Hindlimb muscle (tissue), 1 donor: ENCODE measurements around the gene TRIO. TPM values are rescaled to one million over a fixed set of nuclear protein-coding genes. Genes with fewer than 3 reads are reported as not detected.
"Not testable (repeated sequence)": the region's sequence is repeated elsewhere in the genome, so short reads cannot be mapped to it uniquely, and the experiment has no call there.

Experiments
- DNase-seq: peaks from one replicate; pipeline ENCODE4 v3.0.0-alpha.2; 2013
- polyA plus RNA-seq: library from polyadenylated mRNA; unstranded; fragments of 120-200 nt; gene quantifications from one replicate; pipeline ENCODE4 v1.2.1, GENCODE V29; 2013; ENCODE audit not compliant: insufficient read length

The TRIO gene
- polyA plus RNA-seq, 1 donor = 181 TPM

DNA sequence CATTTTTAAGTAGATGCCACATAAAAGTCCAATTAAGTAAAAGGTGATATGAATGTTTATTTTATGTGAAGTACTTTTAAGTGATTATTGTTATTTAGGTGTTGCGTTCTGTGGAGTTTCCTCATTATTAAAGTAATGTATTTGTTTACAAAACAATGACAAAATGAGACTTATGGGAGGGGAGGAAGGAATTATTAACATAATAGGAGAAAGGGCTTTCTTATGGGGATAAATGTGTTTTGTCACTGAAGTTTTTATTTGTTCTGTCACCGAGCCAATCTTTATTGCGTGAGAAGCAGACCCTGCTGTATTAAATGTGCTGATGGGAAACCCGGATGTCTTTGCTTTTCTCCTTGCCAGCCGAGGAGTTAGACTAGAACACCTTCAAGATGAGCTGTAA lies 44.5 kb downstream of the TRIO start:
- DNase-seq = no peak

DNA sequence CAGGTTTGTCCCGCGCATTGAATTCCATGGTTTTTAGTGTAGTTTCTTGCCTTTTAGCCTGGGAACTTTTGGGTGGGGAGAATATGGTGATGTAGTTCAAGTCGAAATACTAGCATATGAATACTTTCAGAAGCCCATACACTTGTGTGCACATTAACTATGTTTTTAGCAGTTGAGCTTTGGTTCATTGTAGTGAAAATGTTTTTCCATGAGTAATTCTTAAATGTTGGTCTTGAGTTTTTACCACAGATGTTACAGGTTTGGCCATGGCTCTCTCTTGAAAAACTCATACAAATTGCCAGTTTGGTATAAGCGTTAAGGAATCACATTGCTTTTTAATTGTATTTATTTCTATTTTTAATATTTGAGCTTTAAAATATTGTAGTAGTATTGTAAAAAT lies 45.6 kb downstream of the TRIO start:
- no peak for DNase-seq

DNA sequence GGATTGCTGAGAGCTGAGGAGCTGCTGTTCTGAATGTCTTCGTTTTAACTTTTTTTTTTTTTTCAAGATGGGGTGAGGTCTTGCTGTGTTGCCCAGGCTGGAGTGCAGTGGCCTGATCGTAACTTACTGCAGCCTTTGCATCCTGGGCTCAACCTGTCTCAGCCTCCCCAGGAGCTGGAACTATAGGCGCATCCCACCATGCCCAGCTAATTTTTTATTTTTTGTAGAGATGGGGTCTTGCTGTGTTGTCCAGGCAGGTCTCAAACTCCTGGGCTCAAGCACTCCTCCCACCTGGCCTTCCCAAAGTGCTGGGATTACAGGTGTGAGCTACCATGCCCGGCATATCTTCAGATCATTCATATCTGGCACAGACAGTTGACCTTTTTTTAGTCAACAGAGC lies 46.5 kb downstream of the TRIO start:
- DNase-seq = no peak

DNA sequence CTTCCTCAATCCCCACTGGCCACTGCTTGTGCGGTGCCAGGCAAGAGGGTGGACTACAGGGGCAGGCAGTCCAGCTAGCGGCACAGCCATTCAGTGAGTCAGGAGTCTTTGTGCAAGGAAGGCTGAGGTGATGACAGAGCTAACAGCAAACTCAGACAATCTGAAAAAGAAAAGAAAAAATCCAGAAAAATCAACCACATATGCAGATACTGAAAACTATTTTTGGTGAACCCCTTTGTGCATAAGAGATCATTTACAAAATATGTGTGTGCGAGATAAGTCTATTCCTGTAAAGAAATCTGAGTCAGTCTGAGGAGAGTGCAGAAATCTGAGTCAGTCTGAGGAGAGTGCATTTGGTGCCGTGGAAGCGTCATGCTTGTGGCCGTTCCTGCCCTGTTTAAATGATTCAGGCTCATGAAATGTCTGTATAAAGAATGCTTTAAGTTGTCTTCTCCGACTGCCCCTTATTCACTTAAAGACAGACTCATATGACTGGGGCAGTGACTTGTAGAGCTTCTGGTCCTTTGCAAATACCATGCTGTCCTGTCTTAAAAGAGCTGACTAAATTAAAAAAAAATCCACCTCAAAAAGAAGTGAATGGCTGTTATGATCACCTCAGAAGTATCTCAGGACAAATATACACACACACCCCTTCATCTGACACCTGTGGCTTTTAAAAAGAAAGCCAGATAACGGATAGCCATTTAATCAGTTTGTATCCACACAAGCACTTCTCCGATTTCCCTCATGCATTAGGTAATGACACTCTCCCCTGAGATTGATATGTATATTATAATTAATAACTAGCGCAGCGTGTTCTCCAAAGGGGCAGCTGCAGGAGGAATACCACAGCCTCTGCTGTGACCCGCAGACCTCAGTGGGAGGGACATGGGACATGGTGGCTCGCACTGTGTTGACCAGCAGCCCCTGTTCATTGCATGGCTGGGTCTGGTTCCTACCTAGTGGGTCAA lies 47.3 kb downstream of the TRIO start:
- no peak for DNase-seq

DNA sequence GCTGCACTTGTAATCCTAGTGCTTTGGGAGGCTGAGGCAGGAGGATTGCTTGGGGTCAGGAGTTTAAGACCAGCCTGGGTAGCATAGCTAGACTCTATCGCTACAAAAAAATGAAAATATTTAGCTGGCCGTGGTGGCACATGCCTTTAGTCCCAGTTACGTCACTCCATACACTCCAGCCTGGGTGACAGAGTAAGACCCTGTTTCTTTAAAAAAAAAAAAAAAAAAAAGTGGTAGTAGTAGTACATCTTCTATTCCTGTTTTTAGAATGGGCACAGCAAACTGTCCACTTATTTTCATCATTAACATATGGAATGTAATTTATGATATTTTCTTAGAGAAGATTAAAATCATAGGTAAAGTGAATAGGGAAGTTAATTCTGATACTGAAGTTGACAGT lies 48.2 kb downstream of the TRIO start:
- no peak for DNase-seq

DNA sequence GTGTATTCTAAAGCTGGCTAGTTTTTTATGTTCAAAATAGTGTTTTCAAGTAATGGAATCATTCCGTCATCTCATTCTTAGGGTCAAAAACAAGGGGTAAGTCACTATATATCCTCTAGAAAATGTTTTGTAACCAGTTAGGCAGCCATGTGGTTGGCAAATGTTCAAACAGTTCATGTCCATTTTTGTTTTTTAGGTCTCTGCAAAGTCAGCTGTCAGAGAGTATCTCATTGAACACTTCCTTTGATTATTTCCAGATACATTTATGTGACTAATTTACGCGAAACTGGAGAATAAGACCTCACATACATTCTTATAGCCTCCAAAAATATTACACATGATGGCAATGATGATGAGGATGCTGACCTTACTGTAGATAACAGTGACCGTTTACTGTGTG lies 50.4 kb downstream of the TRIO start:
- no peak for DNase-seq

DNA sequence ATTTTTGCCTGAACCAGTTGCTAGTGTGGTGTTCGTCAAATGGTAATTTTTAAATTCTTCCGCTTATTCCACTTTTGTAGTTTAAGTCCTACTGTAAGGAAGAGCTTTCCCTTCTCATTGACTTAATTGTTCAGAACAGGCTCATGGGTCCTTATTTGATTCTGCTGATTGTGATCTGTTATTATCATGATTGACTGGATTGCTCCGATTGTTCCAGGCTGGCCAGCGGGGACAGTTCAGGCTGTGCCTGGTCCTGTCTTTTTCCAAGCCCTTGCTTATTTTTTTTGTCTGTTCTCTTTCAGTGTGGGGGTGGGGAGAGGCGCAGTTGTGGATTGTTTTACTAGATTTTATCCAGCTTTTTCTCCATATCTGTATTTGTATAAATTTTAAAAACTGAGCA lies 52.4 kb downstream of the TRIO start:
- no peak for DNase-seq

DNA sequence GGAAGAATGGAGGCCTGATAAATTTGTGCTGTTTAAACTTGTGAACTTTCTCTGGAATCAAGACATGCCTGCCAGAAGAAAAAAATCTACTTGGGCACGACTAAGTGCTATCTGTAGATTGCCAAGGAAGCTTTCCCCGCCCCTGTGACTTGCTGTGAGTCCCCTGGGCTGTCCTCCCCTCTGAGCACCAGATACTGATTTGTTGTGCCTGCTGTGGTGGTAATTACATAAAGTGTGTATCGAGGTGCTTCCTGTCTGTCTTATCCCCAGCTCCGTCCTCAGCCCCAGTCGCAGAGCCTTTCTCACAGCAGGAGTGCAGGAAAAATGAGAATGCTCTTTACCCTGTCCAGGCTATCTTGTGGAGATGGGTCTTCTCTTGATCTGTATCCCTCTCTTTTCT lies 53.9 kb downstream of the TRIO start:
- DNase-seq = no peak

DNA sequence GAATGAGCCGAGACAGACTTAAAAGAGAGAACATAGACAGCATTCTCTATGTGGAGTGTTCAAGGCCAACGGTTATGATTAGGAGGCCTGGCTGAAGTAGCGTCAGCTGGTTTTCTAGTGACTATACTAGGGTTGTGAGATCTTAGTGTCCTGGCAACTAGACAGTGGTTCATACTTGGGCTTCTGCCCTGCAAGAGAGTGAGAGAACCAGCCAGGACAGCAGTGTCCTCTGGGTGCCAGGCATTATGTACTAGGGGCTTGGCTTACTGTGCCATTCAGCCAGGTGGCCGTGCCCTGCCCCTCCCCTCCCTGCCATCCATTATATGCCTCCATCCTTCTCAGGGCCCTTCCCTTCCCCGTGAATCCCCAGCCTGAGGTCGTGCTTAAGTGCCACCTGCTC lies 56.8 kb downstream of the TRIO start:
- no peak for DNase-seq

DNA sequence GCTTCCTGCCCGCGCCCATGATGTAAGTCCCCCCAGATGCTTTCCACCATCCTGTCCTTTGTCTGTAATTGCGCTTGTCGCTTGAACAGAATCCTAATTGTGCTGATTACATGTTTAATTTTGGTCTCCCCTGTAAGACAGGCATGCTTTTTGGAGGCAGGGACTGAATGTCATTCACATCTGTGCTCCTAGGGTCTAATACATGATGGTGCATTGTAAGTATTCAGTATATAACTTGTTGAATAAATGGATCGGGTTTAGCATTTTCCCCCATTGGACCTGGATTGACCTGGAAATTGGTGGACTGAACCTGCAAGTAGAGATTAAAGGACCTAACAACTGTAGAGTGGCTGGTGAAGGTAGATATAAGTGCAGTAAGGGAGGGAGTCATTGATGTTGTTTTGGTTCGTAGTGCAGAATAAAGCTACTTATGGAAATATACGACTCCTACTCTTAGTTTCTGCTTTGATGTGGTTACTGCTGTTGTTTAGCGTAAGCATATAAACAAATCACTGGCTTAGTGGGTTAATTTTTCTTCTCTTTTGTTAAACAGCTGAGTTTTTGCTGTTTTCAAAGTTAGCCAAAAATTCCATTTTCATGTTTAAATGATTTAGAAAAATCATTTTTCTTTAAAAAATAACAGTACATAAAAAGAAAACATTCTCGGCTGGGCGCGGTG lies 57.3 kb downstream of the TRIO start:
- no peak for DNase-seq

DNA sequence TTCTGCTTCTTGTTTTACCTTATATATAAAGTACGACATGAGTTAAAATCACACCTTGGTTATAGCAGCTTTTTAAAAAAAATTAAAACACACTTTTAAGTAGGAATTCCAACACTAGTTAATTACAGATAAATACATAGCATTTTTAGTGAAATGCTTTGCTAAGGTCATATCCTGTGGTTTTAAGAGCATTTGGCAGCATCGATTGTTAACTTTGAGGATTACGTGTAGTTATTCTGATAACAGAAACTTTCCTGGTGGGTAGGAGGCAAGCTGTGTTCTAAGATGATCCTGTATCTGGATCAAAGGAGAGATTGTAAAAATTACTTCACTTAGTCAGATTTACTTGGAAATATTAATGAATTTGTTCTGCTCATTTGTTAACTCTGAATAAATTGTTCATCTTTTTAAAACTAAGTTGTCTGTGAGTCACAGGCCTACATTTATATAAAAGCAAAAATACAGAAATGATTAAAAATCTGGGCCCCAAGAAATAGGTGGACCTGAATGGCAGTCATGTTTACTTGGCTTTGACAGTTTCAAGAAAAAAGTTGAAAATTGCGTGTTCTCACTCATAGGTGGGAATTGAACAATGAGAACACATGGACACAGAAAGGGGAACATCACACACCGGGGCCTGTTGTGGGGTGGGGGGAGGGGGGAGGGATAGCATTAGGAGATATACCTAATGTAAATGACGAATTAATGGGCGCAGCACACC lies 58.3 kb downstream of the TRIO start:
- DNase-seq = no peak

DNA sequence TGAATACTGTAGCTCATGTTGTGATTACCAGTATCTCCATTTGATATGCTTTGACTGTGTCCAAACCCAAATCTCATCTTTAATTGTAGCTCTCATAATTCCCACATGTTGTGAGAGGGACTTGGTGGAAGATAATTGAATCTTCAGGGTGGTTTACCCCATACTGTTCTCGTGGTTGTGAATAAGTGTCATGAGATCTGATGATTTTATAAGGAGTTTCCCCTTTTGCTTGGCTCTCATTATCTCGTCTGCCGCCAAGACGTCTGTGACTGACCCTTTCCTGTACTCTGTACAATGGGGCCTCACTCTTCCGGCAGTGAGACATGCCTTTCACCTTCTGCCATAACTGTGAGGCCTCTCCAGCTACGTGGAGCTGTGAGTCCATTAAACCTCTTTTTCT lies 59.3 kb downstream of the TRIO start:
- DNase-seq = no peak

DNA sequence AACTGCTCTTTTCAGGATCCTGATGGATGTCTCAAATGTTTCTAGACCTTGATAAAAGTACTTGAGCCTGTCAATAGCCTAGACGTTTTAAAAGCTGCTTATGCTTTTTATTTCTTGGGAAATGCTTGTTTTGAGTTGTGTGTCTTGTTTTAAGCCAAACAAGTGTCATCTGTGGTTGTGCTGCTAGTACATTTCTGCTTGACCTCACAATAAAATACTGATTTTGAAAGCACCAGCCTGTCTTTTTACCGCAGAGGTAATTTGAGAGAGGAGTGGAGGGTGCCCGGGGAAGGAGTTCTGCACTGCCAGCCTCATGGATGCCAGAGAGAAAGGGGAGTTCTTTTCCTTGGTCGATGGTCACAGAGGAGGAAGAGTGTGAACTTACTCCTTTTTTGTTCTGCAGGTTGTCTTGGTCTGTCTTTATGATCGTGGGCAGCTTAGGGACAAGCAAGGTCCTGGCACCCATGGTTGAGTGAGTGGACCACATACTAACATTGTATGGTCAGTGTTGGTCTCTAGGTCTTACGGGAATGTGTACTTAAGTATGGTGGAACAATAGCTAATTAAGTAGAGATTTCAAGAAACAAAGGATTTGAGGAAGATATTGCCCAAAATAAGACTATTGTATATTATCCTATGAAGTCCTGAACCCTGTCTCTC lies 61.0 kb downstream of the TRIO start:
- DNase-seq = no peak

DNA sequence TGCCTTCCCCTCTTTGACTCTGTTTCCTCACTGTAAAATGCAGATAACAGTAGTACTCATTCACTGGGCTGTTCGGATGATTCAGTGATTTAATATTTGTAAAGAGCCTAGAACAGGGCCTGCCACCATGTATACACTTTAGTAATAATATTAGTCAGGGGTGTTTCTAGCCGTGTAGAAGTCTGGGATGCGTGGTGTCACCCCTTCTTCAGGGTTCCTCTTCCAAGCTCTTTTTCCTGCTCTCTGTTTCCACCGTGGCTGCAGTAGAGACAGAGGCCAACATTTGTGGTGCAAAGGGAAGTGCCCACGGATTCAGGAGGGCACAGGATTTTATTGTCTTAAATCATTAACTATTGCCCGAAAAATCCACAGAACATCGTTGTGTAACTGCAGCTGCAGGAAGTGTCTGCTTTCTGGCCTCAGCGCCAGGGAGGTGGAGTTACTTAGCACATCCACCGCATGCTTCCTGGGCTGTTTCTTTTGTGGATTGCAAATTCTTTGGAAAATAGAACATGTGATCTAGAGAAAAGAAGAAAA lies 61.7 kb downstream of the TRIO start:
- DNase-seq = peak; percentile 65

DNA sequence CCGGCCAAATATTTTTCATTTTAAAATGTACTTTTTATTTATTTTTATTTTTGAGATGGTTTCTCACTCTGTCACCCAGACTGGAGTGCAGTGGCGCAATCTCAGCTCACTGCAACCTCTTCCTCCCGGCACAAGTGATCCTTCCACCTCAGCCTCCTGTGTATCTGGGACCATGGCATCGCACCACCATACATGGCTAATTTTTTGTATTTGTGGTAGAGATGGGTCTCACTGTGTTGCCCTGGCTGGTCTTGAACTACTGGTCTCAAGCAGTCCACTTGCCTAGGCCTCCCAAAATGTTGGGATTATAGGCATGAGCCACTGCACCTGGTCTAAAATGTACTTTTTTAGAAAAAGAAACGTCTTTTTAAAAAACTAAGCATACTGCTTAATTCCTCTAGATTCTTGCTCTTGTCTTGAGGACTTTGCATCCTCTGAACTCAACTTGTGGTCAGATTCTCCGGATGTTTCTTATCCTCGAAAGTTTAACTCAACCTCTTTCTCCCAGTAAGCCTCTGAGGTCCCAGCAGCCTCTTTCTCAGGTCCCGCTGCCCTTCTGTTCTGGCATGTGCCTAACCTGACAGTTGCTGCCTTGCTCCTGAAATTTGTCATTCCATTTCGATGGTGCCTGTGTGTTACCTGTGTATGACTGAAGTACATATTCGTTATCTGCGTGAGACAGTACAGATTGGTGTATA lies 63.0 kb downstream of the TRIO start:
- no peak for DNase-seq

DNA sequence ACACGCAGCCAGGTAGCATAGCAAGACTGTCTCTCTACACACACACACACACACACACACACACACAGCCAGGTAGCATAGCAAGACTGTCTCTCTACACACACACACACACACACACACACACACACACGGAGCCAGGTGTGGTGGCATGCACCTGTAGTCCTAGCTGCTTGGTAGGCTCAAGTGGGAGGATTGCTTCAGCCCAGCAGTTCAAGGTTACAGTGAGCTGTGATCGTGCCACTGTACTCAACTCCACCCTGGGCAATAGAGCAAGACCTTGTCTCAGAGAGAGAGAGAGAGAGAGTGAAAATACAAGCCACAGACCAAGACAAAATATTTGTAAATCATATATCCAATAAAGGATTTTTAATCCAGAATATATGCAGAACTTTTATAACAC lies 64.3 kb downstream of the TRIO start:
- not testable (repeated sequence) for DNase-seq

DNA sequence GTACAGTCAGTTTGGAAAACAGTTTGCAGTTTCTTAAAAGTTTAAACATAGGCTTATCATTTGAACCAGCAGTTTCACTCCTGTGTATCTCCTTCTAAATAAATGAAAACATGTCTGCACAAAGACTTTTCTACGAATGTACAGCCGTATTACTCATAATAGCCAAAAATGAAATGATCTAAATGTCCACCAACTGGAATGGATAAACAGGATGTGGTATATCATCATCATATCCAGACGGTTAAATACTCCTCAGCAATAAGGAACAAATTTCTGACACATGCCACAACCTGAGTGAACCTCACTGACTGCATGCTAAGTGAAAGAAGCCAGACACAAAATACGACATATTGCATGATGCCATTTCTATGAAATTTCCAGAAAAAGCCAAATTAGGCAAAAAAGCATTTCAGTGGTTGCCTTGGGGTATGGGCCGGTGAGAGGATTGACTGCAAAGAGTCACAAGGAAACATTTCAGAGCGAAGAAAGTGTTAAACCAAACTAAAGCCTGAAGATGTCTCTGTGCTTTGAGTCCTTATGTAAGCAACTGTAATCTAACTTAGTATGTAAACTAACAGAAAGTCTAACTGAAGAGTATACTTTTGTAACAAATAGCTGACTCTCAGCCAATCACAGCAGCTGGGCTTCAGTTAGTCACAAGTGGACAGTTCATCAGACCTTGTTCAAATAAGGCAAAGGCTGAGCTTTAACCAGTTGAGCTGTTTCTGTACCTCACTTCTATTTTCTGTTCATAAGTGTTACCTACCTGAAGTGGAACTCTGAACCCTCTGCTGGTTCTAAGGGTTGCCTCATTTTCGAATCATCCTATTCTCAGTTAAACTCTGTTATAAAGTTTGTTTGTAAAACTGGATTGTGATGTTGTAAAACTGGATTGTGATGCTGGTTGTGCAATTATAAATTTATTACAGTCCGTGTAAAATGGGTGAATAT lies 65.2 kb downstream of the TRIO start:
- DNase-seq = no peak

DNA sequence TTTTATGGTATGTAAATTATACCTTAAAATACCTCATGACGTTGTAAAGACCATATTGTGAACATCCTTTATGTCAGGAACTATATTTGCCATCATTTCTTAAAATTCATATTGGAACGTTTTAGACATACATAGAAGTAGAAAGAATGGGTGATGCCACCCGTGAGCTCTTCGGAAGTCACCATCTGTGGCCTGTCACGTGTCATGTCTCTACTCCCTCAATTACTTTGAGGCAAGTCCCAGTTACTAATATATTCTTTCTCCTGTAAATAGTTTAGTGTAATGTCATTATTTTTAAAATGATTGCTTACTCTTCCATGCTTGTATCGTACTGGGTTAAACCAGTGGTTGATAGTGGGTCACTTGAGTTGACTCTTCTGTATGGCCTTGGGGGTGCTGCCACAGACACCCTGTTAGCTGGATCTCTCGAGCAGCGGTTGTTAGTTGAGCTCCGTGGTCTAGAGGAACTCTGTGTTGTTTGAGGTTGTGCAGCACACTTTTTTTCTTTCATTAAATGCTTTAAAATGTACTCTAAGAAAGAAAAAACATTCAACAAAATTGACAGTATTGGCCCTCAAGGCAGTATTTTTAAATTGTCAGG lies 66.2 kb downstream of the TRIO start:
- DNase-seq = no peak

DNA sequence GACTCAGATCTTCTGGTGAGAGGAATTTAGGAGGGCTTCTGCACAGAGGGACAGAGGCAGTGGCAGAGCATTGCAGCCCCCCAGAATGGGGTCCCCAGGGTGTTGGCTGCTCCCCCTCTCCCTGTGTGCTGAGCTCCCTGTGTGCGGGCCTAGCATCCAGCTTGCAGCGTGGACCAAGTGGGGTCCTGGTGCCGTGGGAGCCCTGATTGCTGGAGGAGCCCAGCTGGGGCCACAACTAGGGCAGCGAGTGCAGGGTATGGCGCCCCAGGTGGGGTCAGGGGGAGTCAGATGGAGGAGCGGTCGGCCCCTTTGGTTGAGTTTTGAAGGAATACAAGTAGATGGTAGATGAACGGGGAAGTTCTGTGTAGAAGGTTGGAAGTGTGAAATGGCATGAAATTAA lies 66.7 kb downstream of the TRIO start:
- DNase-seq = no peak

DNA sequence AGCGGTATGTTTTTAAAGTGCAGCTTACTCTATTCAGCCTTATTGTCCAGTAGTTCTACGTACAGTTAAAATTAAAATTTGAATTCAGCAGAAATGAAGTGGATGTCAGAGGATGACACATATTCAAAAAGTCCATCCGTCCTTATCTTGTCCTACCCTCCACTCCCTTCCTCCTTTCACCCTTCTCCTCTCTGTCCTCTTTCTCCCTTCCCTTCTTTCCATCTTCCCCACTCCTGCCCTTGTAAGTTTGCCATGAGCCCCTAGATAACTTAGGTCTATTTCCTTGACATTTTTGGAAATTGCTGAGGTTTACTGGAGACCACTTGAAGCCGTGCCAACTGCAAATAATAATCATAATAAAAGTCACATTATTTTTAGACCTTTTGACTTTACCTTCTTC lies 67.6 kb downstream of the TRIO start:
- no peak for DNase-seq
